Measurements from ENCODE around the gene RTN4RL1. TPM values are rescaled to one million over a fixed set of nuclear protein-coding genes. Genes with fewer than 3 reads are reported as not detected.

RTN4RL1 gene
- total RNA-seq, 1 donor from 2014 or later = not detected

DNA sequence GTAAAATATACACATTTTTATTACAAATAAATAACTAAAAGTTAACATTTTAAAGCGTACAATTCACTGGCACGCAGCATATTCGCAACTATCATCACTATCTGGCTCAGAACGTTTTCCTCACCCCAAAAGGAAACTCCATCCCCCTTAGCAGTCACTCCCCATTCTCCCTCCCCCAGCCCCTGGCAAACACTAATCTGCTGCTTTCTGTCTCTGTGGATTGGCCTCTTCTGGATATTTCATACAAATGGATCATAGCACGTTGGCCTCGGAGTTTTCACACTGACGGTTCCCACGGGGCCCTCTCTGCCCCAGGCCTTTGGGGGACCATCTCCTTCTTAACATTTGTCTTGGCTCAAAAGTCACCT is 64.6 kb downstream of the RTN4RL1 start:
- H3K36me3 Mint-ChIP-seq (ENCODE audit: low read depth) = no peaks in the 10 kb centered on the region
- TF ChIP-seq, protein P1, sequence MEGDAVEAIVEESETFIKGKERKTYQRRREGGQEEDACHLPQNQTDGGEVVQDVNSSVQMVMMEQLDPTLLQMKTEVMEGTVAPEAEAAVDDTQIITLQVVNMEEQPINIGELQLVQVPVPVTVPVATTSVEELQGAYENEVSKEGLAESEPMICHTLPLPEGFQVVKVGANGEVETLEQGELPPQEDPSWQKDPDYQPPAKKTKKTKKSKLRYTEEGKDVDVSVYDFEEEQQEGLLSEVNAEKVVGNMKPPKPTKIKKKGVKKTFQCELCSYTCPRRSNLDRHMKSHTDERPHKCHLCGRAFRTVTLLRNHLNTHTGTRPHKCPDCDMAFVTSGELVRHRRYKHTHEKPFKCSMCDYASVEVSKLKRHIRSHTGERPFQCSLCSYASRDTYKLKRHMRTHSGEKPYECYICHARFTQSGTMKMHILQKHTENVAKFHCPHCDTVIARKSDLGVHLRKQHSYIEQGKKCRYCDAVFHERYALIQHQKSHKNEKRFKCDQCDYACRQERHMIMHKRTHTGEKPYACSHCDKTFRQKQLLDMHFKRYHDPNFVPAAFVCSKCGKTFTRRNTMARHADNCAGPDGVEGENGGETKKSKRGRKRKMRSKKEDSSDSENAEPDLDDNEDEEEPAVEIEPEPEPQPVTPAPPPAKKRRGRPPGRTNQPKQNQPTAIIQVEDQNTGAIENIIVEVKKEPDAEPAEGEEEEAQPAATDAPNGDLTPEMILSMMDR (IDR thresholded peaks at IDR 0.05) = no peak
- no peak for ATAC-seq (ENCODE audit: low read depth)
- ChIA-PET POLR2A (no interaction called here), CTCF (no interaction called here)
- no peaks in the 10 kb centered on the region for H3K4me1 Mint-ChIP-seq
- no peak overlapping the region for H3K27ac Mint-ChIP-seq
- H3K27me3 Mint-ChIP-seq = peaks cover 2% of the 10 kb centered on the region
- no peak for DNase-seq
- no peak overlapping the region for H3K4me3 Mint-ChIP-seq
- intact Hi-C loops (cut with micrococcal nuclease) = no loop called here
- no peaks in the 10 kb centered on the region for H3K9me3 Mint-ChIP-seq

DNA sequence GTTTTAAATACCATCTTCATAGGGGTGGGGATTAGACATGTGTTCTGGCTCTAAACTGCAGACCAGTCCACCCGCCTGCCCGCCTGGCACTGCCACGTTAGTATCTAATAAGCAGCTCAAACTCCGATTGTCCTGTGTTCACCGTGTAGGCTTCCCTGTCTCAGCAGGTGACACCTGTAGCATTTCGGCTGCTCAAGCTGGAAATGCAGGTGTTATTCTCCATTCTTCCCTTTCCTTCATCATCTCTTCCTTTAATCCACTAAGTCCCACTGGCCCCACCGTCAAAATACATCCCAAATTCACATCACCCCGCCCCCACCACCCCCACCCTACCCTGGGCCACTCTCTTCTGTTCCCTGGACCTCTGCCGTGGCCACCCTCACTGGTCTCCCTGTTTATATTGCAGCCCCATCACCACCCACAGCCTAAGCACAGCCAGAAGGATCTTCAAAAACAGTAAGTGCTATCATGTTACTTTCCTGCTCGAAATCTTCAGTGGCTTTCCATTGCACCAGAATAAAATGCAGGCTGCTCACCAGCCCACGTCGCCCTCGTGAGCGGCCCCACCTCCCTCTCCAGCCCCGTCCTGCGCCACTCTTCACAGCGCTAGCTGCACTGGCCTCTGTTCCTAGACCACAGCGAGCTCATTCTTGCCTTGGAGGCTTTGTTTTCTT is 65.1 kb downstream of the RTN4RL1 start:
- Mint-ChIP-seq H3K27ac (no peak overlapping the region), H3K9me3 (no peaks in the 10 kb centered on the region), H3K4me1 (no peaks in the 10 kb centered on the region), H3K4me3 (no peak overlapping the region), H3K36me3 (ENCODE audit: low read depth) (no peaks in the 10 kb centered on the region), H3K27me3 (peaks cover 2% of the 10 kb centered on the region)
- ChIA-PET POLR2A (no interaction called here), CTCF (no interaction called here)
- no peak for DNase-seq
- intact Hi-C loops (cut with micrococcal nuclease) = no loop called here
- no peak for ATAC-seq (ENCODE audit: low read depth)
- TF ChIP-seq, protein P1 (IDR thresholded peaks at IDR 0.05) = no peak

DNA sequence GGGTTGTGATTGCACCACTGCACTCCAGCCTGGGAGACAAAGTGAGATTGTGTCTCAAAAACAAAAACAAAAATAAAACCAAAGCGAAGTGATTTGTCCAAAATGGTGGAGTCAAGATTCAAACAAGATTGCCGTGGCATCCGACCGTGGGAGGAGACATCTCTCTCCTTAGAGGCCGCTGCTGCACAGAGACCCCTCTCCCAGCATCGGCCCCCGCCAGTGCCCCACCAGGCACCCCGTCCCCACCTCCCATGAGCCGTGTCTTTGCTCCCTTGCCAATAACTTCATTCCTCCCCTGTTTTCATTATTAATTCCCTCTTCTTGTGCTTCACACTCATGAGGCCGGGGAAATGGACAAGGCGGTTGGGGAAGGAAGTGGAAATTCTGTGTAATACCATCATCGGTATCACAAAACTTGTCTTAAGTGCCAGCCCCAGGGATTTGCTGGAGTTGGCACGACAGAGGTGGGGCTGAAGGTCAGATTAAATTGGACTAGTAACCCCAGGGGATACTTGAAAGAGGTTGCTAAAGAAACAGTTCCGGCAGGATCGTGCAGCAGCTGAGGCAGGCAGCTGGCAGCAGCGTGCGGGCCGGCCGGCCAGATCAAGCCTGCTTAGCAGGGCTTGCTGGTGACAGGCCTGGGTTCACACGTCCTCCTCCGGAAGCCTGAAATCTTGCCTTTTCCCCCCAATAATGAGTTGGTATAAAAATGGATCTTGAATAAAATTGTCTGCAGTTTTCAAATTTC is 66.8 kb downstream of the RTN4RL1 start:
- DNase-seq (no peak), ATAC-seq (ENCODE audit: low read depth) (no peak)
- peaks cover 4% of the 10 kb centered on the region for H3K27me3 Mint-ChIP-seq
- no peaks in the 10 kb centered on the region for H3K4me1 Mint-ChIP-seq
- intact Hi-C loops (cut with micrococcal nuclease) = no loop called here
- no peak overlapping the region for H3K4me3 Mint-ChIP-seq
- CTCF ChIA-PET = no interaction called here
- TF ChIP-seq, protein P1 (IDR thresholded peaks at IDR 0.05) = no peak
- H3K36me3 Mint-ChIP-seq (ENCODE audit: low read depth) = no peaks in the 10 kb centered on the region
- POLR2A ChIA-PET = no interaction called here
- H3K9me3 Mint-ChIP-seq = no peaks in the 10 kb centered on the region
- no peak overlapping the region for H3K27ac Mint-ChIP-seq

DNA sequence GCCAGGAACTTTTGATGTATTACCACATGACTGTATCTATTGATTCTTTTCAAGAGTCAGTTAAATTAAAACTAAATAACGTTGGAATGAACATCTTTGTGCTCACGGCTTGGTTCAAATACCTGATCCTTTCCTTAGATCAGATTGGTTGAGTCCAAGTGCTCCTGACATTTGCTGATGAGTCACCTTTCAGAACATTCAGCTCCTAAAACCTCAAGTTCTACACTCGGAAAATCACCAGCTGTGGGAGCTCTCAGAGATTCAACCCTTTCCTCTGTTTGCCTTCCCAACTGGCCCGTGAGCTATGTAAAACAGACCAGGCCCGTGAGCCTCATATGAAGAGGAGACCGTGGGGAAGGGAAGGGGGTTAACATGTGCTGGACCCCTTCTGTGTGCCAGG is 68.1 kb downstream of the RTN4RL1 start:
- Mint-ChIP-seq H3K36me3 (ENCODE audit: low read depth) (no peaks in the 10 kb centered on the region), H3K27ac (no peak overlapping the region), H3K4me1 (no peaks in the 10 kb centered on the region), H3K27me3 (peaks cover 4% of the 10 kb centered on the region), H3K4me3 (no peak overlapping the region), H3K9me3 (no peaks in the 10 kb centered on the region)
- ChIA-PET CTCF (no interaction called here), POLR2A (no interaction called here)
- ATAC-seq (ENCODE audit: low read depth) (no peak), DNase-seq (no peak)
- intact Hi-C loops (cut with micrococcal nuclease) = no loop called here
- TF ChIP-seq, protein P1 (IDR thresholded peaks at IDR 0.05) = no peak

DNA sequence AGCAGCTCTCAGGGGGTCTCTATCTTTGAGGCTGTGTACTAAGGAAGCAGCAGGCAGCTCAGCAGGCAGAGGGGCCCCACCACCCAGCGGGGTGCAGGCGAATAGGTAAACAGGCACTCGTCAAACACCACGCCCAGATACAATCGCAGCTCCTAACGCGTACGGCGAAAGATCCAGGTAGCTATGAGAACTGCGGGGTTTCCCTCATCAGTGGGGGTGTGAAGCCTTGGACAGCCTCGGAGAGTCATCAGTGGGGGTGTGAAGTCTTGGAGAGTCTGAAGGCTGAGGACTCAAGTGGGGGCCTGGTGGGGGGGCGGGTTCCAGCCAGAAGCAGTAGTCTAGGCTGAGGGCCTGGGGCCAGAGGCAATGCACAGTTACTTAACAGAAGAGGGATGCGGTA is 69.0 kb downstream of the RTN4RL1 start:
- no peak overlapping the region for H3K27ac Mint-ChIP-seq
- TF ChIP-seq, protein P1 (IDR thresholded peaks at IDR 0.05) = no peak
- CTCF ChIA-PET = no interaction called here
- ATAC-seq (ENCODE audit: low read depth) (no peak), DNase-seq (no peak)
- POLR2A ChIA-PET = no interaction called here
- no peaks in the 10 kb centered on the region for H3K36me3 Mint-ChIP-seq (ENCODE audit: low read depth)
- peaks cover 4% of the 10 kb centered on the region for H3K27me3 Mint-ChIP-seq
- intact Hi-C loops (cut with micrococcal nuclease) = no loop called here
- H3K4me1 Mint-ChIP-seq = no peaks in the 10 kb centered on the region
- H3K4me3 Mint-ChIP-seq = no peak overlapping the region
- no peaks in the 10 kb centered on the region for H3K9me3 Mint-ChIP-seq

Data from activated B cell treated with CpG ODN at 0.5 μM for 24 hours (primary cell).